GM19372 (cell line): ENCODE measurements around the gene MTTP.

Experiments used
- ATAC-seq: cut with Tn5 transposase; IDR thresholded peaks from one replicate; pipeline ENCODE4 v1.9.1; 2021; ENCODE audit warnings: mild to moderate bottlenecking, low read depth, moderate library complexity; ENCODE audit not compliant: unreplicated experiment

Gene MTTP

GRCh38 chr4:99591757-99592156, 17.1 kb downstream of the MTTP start:
- ATAC-seq: no peak

- ATAC-seq: peak; percentile 63
These were observed 19.4 kb downstream of the MTTP start for GRCh38 chr4:99593781-99594641.

DNA sequence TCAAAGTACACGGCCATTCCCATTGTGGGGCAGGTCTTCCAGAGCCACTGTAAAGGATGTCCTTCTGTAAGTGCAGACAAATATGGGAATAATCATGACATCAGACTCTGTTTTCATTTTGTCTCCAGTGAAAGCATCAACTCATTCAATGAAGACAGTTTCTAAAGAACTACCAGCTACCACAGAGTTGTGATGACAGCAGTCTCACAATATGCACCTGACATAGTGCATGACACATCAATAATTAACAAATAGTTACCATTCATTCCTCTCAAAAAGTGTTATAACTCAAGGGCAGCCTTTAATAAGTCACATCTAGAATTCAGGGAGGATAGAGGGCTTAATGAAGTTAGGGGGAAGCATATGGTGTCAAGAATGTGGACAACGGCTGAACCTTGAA, 20.2 kb downstream of the MTTP start:
- no peak for ATAC-seq

GRCh38 chr4:99606716-99607115, 32.1 kb downstream of the MTTP start:
- no peak for ATAC-seq

GRCh38 chr4:99608417-99608816, 33.8 kb downstream of the MTTP start:
- ATAC-seq: no peak

DNA sequence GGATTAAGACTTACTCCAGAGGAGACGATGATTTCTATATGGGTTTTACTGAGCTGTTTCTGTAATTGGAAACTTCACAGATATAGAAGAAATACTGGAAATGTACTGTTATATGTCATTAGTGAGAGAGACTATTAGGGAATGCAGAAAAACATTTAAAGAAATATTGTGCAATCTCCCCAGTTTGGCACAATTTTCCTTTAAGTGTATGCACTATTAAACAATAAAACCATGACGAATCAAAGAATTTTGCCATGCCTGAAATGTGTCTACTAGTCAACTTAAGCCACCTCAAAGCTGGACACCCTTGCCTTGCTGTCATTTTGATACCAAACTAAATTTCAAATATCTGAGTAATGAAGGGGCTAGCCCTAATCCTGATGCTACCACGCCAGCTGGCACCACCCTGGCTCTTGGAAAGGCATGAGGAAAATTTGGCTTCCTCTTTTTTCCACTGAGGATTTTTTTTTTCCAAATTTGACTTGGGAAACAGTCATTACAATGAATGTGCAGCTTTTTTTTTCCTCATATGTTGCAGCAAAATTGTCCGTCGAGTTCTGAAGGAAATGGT, 36.1 kb downstream of the MTTP start:
- no peak for ATAC-seq

GRCh38 chr4:99612281-99612680, 37.7 kb downstream of the MTTP start:
- ATAC-seq: no peak

DNA sequence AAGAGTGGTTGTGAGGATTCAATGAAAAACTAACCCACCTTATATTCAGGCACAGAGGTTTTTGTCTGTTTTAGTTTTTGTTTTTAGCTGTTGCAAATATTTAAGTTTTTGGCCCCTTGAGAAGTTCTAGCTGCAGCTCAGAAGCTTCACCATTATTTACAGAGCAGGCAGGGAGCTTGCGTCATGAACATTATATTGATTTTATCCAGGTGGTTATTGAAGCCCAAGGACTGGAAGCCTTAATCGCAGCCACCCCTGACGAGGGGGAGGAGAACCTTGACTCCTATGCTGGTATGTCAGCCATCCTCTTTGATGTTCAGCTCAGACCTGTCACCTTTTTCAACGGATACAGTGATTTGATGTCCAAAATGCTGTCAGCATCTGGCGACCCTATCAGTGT, 38.1 kb downstream of the MTTP start:
- no peak for ATAC-seq

- ATAC-seq: no peak
These were observed 39.9 kb downstream of the MTTP start for GRCh38 chr4:99614491-99614890.

GRCh38 chr4:99615170-99615820, 40.7 kb downstream of the MTTP start:
- ATAC-seq: no peak

DNA sequence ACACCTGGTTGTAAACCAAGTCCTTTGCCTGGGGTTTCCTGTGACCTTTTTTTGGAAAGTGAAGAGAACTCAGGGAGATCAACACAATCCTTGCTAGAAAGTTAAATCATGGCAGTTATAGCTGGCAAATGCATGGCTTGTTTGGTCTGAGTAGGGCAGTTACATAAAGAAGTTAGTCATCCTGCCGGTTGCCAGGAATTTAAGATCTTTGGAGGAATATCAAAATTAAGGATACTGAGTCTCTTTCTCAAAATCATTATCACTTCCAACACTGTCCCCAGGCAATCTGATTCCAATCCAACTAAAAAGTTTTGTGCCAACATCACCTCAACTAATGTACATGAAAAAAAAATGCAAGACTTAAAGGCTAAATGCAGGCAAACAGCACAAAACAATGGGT, 42.8 kb downstream of the MTTP start:
- ATAC-seq: no peak

DNA sequence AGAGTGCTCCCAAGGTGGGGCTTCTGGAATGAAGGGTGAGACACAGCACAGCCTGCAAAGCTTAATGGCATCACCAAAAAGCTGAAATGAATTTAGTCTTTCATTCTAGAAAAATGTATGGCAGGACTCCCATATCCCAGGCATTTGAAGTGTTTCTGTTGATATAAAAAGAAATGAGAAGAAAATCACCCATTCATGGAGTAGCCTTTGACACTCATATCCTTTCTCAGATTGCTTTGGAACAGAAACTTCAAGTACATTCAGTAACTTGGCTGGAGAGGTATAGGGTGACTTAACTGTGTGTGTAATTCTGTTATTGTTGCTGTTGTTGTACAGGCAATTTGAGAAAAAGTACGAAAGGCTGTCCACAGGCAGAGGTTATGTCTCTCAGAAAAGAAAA, 47.7 kb downstream of the MTTP start:
- no peak for ATAC-seq

GRCh38 chr4:99624141-99624719, 49.6 kb downstream of the MTTP start:
- peak; percentile 56 for ATAC-seq

DNA sequence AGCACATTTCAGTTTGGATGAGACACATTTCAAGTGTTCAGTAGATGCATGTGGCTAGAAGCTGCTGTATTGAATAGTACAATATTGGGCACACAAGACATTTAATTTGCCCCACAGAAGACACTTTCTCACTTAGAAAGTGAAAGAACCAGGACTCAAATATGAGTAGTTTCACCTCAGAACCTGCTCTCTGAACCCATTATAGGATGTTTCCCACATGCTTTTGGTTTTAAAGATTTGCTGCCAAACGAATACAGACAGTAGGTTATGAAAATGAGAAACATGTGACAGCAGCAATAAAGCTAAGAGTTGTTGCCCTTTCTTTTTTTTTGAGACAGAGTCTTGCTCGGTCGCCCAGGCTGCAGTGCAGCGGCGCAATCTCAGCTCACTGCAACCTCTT, 50.7 kb downstream of the MTTP start:
- ATAC-seq: peak; percentile 56

GRCh38 chr4:99628040-99628439, 53.4 kb downstream of the MTTP start:
- no peak for ATAC-seq

DNA sequence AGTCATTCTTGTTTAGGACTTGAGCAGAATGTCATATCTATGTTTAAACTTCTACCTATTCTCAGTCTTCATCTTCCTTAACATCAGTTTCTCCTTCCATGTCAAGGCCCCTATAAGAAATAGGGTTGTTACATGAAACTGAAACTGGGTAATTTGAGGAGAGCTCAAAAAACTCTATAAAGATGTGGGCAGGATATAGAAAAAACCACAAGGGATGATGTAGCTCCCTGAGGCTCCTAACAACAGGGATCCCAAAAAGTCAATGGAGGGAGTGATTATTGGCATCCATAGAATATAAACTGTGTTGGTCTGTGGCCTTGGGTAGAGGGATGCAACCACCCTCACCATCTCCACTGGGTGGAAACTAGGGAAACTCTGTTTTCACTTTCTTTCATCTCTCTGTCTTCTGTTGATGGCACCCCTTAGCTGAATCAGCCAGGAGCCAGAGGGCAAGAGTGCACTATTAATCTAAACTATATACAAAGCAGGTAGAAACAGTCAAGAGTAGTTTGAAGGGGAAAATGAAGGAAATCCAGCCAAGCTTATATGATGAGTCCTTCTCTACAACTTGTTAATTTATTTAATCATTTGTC, 55.4 kb downstream of the MTTP start:
- no peak for ATAC-seq

DNA sequence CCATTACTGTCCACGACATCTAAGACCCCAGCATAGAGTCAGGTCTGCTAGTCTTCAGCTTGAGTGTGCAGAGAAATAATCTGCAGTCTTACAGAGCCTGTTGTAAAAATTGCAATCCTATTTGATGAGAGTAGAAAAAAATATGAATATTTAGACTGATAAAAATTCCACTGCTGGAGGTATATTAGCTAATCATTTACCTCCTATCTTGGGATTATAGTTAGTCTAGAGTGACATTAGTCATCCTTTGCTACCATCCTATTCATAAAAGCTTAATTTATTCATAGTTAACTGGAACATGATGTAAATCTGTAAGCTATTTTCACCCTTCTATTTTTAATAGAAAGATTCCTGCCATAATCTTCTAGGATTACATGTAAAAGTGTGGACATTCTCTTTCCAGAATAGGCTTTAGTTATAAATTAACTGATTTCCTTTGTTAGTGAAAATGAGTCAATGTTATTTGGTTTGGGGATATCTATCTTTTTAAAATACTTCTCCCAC, 56.3 kb downstream of the MTTP start:
- ATAC-seq: no peak

DNA sequence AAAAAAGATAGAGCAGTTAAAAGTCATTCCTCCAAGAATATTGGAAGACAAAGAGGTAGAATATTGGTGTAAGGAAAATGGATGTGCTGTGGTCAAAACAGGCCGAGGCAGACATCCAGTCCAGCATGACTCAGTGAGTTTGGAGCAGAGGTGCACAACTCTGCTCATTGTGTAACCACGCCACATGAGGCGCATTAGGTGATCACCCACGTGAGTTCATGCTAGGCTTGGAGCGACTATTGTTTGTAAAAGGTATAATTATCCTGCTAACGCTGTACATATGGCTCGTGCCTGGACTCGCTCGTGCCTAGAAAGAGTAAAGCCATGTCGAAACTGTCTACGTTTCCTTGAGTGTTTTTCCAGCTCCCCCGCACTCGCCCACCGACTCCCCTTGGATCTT, 59.1 kb downstream of the MTTP start:
- no peak for ATAC-seq

DNA sequence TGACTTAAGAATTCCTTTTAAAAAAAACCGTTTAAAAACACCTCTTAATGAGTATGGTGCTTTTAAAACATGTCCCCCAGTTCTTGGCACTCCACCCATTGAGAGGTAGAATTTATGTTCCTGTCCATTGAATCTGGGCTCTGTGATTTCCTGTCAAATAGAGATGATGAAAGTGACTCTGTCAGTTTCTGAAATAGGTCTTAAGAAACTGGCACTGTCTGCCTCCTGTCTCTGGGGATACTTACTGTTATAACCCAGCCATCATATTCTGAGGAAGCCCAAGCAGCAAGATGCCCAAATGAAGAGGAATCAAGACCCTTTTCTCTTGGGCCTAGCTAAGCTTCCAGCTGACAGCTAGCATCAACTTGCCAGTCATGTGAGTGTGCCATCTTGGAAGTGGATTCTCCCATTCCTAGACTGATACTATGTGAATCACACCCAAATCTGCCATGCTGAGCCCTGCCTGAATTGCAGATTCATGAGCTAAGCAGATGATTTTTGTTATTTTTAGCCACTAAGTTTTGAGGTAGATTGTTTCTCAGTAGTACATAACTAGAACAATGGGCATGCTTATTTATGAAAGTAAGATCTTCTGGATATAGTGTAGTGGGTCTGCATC, 60.2 kb downstream of the MTTP start:
- no peak for ATAC-seq

DNA sequence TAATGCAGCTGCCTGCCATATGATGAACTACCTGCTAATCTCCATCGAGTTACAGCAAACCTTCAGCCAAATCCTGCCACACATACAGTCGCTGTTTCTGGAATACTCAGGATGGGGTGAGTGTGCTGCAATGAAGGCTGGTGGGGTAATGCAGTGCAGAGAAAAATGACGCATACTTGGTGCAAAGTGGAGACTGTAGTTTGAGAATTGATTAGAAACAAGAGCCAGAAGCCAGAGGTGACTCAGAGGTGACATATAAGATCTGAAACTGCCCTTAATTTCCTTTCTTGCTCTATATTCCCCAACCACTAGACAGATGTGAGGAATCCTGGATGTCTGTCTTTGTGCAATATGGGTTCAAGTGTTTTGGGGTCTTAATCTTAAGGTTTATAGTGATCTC, 61.0 kb downstream of the MTTP start:
- ATAC-seq: no peak
